Measurements from ENCODE around the gene POGLUT3.
A peak's percentile ranks its signal among the peaks of the same experiment; 100 is the strongest.

Gene POGLUT3

DNA sequence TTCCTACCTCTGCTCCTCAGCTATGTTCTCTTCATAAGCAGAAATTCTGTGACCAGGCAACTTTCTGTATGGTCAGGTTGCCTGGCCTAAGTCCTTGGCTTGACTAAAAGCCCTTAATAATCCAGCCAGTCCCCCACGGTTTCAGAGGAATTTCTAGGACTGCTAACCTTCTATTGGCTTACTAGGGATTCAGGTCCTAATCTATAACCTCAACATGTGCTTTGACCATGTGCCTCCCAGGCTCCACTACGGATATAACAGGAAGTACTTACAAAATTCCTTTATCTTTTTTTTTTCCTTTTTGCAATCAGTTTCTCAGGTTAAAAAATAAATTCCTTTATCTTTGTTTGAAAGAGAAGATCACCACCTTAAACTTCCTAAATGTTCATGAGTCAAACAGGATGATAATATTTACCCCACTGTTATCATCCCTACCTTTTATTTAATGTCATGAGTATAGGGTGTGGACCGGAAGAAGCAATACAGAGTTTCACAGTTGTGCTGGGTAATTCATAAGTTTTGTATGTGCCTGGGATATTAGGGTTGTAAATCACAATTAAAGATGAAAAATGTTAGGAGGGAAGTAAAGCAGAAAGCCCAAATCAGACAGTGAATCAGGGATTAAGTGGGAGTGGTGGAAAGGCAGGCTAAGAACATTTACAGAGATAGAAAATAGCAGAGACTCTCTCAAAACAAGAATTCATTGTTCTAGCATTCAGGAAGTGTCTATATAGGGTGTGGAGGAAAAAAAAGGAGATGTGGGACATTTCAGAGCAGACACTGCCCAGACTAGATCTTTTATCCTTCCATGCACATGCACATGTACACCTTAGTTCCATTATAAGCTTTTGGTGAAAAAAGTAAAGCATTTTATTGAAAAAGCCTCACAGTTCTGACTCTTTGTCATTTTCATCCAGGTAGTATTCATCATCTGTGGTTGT is 10.7 kb upstream of the POGLUT3 start:
- DNase-seq: no peak

GRCh38 chr11:108501396-108501795 is 3.2 kb upstream of the POGLUT3 start:
- DNase-seq: no peak

GRCh38 chr11:108500721-108501120 is 2.5 kb upstream of the POGLUT3 start:
- DNase-seq: no peak

- DNase-seq: no peak
These were observed 2.0 kb upstream of the POGLUT3 start for GRCh38 chr11:108500169-108500568.

- DNase-seq: peak; percentile 6
These were observed 728 bp upstream of the POGLUT3 start for GRCh38 chr11:108498816-108499408.

DNA sequence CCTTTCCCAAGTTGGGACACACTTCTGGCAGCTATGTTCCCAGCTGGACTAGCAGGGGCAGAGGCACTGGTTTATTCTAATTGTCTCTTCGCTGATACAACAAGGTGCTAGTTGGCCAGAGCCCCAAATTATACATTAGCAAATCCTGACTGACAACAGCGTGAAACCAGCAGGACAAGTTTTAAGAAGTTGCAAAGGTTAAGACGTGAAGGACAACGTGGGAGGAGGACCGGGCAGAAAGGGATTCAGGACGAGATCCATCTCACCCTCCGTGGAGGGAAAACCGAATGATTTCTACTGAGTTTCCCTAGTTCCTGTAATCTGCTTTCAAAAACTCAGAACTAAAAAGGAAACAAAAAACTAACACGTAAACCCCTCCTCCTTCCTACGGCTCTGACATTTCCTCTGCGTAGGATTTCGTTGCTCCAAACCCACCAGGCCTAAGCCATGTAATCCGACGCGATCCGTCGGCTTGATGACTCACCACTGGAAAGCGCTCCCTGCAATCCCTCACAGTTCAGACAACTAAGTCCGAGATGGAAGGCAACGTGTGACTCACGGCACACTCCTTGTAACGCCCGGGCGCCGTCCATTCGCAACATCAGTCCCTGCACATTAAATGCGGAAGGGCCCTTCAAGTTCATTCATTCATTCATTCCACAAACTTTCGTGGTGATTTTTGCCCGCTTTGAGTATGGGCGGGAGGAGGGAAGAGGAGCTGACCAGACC is 703 bp downstream of the POGLUT3 start:
- no peak for DNase-seq

- DNase-seq: peak; percentile 37
These were observed 1.4 kb downstream of the POGLUT3 start for GRCh38 chr11:108496643-108497256.

- no peak for DNase-seq
These were observed 2.9 kb downstream of the POGLUT3 start for GRCh38 chr11:108495326-108495725.

DNA sequence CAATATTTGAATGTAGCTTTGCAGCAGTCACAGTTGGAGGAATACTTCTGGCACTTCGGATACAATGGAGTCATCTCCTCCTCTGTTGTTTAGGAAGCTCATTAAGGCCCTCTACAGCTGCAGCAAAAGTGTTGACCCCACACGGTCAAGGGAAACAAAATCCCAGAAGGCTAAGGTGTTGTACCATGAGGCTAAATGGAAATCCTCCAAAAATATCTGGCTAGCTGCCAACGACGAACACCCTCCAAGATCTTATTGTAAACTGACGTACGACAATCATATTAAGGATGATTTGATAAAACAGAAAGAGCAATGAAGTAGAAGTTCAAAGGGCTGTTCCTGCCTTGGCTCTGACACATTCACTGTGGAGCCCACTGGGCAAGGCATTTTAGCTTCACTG is 4.0 kb downstream of the POGLUT3 start:
- DNase-seq: no peak

- DNase-seq: no peak
These were observed 6.2 kb downstream of the POGLUT3 start for GRCh38 chr11:108491936-108492335.

DNA sequence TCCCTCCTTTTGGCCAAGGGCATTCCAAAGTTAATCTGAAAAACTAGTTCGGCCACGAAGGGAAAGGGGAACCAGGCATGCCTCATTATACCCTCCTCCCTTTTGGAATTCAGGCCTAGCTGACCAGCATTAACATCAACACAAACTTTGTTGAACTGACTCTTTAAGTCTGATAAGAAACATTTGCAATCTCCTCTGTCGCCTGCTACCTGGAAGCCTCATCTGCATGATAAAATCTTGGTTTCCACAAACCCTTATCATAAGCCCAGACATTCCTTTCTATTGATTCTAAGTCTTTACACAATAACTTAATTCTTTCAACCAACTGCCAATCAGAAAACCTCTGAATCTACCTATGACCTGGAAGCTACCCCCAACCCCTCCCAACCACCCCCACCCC is 11.4 kb downstream of the POGLUT3 start:
- DNase-seq: no peak

DNA sequence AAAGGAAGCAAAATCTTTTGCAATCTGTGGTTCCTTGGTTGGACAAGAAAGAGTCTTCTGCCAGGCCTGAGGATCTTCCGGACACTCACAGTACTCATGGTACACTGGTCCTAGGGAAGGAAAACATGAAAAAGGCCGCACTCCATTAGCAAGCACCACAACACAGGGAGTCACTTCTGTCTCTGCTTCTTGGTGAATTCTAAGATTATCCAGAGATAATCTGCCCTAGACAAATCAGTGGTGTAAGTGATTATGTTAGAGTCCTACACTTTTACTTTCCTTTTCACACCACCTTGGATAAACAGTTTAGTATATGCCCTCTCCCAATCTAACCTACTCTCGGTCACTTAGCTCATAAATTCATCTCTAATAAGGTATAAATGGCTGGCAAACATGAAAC is 11.9 kb downstream of the POGLUT3 start:
- DNase-seq: no peak

DNA sequence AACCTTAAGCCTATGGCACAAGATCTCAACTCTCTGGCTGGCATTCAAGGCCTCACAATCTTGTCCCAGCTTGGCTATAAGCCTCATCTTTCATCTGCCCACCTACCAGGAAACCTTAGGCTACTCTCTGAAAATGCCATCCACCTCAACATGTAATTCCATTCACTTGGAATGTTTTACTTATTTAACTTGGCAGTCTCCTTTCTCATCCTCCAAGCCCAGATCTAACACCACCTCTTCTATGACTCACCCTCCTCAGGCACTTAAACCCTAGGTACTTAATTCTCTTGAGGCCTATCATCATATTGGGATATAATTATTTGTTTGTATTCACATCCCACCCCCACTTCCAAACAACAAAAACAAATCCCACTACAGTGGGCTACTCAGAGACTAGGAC is 15.0 kb downstream of the POGLUT3 start:
- no peak for DNase-seq

- DNase-seq: no peak
These were observed 23.3 kb downstream of the POGLUT3 start for GRCh38 chr11:108474664-108475463.

DNA sequence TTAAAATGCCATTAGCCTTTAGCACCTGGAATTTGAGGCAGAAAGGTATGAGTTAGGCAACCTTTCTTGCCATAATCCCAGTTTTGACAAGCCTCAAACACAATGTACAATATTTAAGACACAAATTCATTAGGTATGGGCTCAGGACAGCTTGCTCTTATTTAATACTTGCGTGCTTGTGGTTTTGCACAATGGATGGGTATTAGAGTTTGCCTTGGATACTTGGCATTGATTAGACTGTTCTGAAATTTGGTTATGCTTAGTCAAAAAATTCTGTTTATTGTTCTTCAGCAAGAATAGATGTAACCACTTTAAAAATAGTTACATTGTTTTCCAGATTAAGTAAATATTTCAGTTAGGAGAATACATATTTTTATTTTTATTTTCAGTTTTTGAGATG is 25.5 kb downstream of the POGLUT3 start:
- DNase-seq: no peak

DNA sequence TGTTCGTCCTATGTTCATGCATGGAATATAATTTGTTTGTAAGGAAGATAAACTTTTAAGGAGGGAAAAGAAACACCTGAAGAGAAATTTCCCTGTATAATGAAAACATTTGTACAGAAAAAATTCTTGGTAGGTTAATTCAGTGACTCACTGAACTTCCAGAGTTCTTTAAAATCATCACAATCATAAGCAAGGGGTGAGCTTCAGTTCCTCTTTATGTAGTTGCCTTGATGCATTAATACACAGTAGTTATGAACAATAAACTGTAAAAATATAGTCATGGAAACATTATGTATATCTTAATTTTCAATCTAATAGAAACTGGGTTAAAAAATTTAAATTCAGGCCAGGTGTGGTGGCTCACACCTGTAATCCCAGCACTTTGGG is 29.7 kb downstream of the POGLUT3 start:
- DNase-seq: no peak

- peak; percentile 95 for DNase-seq
These were observed 30.9 kb downstream of the POGLUT3 start, which contains the start of gene C11orf65 for GRCh38 chr11:108467091-108467823. Gene C11orf65 (minus strand): TSS chr11:108467529. CDS start chr11:108461559, 5,970 bp downstream.

GRCh38 chr11:108466405-108466804 is 31.8 kb downstream of the POGLUT3 start:
- DNase-seq: no peak

GRCh38 chr11:108453207-108453835 is 44.9 kb downstream of the POGLUT3 start:
- DNase-seq: no peak

All from right kidney (tissue), 1 donor.